ENCODE data around the gene PWP2. TPM values are rescaled to one million over a fixed set of nuclear protein-coding genes. Genes with fewer than 3 reads are reported as not detected.

Gene PWP2
- total RNA-seq, 2 donors from 2014 or later: 10.9 to 13.0 TPM

DNA sequence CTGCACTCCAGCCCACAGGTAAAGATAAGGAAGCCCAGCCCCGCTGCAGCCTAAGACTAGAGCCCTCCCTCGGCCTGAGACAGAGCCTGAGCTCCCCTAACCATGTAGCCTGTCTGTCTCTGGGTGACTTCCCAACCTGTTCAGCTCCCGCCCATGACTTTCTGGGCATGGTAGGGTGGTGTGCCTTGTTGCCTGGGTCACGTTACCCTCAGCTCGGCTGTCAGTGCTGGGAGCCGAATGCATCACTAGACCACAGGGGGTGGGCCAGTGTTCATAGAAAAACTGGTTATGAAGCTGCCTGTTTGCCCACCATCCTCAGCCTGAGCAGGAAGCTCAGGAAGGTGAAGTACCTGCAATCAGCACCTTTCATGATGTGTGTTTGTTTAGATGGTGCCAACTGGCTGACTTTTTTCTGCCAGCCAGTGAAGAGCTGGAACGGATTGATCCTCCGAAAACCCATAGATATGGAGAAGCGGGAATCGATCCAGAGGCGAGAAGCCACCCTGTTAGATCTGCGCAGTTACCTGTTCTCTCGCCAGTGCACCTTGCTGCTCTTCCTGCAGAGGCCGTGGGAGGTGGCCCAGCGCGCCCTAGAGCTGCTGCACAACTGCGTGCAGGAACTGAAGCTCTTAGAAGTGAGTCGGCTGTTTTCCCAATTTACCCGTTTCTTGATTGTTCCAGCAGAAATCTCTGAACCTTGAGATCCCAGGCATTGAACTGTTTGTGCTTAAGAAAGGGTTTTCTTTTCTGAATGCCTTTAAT is 43.9 kb upstream of the PWP2 start:
- Histone ChIP-seq H3K4me3 (no peak overlapping the region), H3K27me3 (replicated peaks; ENCODE audit: insufficient read depth) (no peaks in the 10 kb centered on the region), H3K4me1 (ENCODE audit: control insufficient read depth in 1 of 2, low read depth in 2 of 2) (no peaks in the 10 kb centered on the region), H3K36me3 (peaks cover 28% of the 10 kb centered on the region), H3K9me3 (no peaks in the 10 kb centered on the region), H3K27ac (no peak overlapping the region)
- no peak for TF ChIP-seq CTCF (IDR thresholded peaks at IDR 0.05)
- DNase-seq (ENCODE audit: low spot score): no peak
- ATAC-seq (ENCODE audit: insufficient number of reproducible peaks, low FRiP score, low read depth): no peak

GRCh38 chr21:44064852-44065403 is 42.3 kb upstream of the PWP2 start:
- no peak for DNase-seq (ENCODE audit: low spot score)
- peaks cover 28% of the 10 kb centered on the region for H3K36me3 ChIP-seq
- H3K4me1 ChIP-seq (ENCODE audit: control insufficient read depth in 1 of 2, low read depth in 2 of 2): no peaks in the 10 kb centered on the region

DNA sequence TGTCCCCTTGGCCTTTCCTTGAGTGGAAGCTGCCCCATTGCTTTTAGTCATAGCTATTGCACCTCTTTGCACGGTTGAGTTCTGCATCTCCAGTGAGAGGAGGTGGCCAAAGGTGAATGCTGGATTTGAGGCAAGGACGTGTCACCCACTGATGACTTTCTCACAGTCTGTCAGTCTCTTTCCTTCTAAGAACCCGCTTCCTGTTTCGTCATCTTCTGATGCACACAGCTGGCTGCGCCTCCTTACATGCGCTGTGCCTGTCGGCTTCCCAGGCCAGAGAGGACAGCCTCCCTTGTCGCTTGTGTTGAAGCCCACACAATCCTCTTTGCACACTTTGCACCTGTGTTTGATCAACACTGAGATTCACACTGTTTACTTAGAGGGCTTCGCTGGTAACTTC is 41.8 kb upstream of the PWP2 start:
- no peak overlapping the region for H3K27ac ChIP-seq
- ATAC-seq (ENCODE audit: insufficient number of reproducible peaks, low FRiP score, low read depth) (no peak), DNase-seq (ENCODE audit: low spot score) (no peak)
- H3K4me1 ChIP-seq (ENCODE audit: control insufficient read depth in 1 of 2, low read depth in 2 of 2): no peaks in the 10 kb centered on the region
- no peak for TF ChIP-seq CTCF (IDR thresholded peaks at IDR 0.05)
- no peak overlapping the region for H3K4me3 ChIP-seq
- H3K27me3 ChIP-seq (replicated peaks; ENCODE audit: insufficient read depth): no peaks in the 10 kb centered on the region
- peaks cover 28% of the 10 kb centered on the region for H3K36me3 ChIP-seq
- H3K9me3 ChIP-seq: no peaks in the 10 kb centered on the region

More at GRCh38 chr21:44064852-44065403, 42.3 kb upstream of the PWP2 start:
- Histone ChIP-seq H3K27ac (no peak overlapping the region), H3K9me3 (no peaks in the 10 kb centered on the region), H3K27me3 (replicated peaks; ENCODE audit: insufficient read depth) (no peaks in the 10 kb centered on the region), H3K4me3 (no peak overlapping the region)
- TF ChIP-seq CTCF (IDR thresholded peaks at IDR 0.05): no peak
- ATAC-seq (ENCODE audit: insufficient number of reproducible peaks, low FRiP score, low read depth): no peak

DNA sequence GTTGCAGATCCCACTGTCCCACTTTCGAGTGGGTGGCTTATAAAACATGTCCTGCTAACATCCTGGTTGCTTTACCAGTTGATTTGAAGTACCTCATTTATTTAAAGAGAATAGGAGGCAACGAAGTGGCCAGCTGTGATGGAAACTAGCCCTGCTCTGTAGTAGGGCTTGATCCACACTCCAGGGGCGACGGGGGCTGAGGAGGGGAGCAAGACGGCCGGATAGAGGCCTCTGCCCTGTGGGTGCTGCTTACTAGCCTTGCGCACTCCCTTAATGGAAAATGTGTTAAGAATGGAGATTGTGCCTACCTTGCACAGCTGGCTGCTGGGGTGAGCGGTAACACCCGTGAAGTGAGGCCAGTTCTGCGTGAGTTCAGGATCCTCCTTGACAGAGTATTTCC is 41.1 kb upstream of the PWP2 start:
- no peaks in the 10 kb centered on the region for H3K9me3 ChIP-seq
- H3K36me3 ChIP-seq: peaks cover 28% of the 10 kb centered on the region
- DNase-seq (ENCODE audit: low spot score) (no peak), ATAC-seq (ENCODE audit: insufficient number of reproducible peaks, low FRiP score, low read depth) (no peak)
- no peak overlapping the region for H3K4me3 ChIP-seq
- no peaks in the 10 kb centered on the region for H3K27me3 ChIP-seq (replicated peaks; ENCODE audit: insufficient read depth)
- TF ChIP-seq CTCF (IDR thresholded peaks at IDR 0.05): no peak
- no peak overlapping the region for H3K27ac ChIP-seq
- H3K4me1 ChIP-seq (ENCODE audit: control insufficient read depth in 1 of 2, low read depth in 2 of 2): no peaks in the 10 kb centered on the region

- DNase-seq (ENCODE audit: low spot score) (no peak), ATAC-seq (ENCODE audit: insufficient number of reproducible peaks, low FRiP score, low read depth) (no peak)
- H3K4me3 ChIP-seq: no peak overlapping the region
- H3K9me3 ChIP-seq: no peaks in the 10 kb centered on the region
- peaks cover 26% of the 10 kb centered on the region for H3K36me3 ChIP-seq
- no peaks in the 10 kb centered on the region for H3K27me3 ChIP-seq (replicated peaks; ENCODE audit: insufficient read depth)
- H3K27ac ChIP-seq: no peak overlapping the region
- no peaks in the 10 kb centered on the region for H3K4me1 ChIP-seq (ENCODE audit: control insufficient read depth in 1 of 2, low read depth in 2 of 2)
- no peak for TF ChIP-seq CTCF (IDR thresholded peaks at IDR 0.05)
These were observed 40.0 kb upstream of the PWP2 start for GRCh38 chr21:44067011-44067839.
